Activated CD4-positive, CD25-positive, alpha-beta regulatory T cell treated with anti-CD3 and anti-CD28 coated beads, Interleukin-2, amount 50 U/mL, for 24 hours (primary cell): ENCODE results near the gene SFT2D1.
A peak's percentile ranks its signal among the peaks of the same experiment; 100 is the strongest.
"Not testable (repeated sequence)": the region's sequence is repeated elsewhere in the genome, so short reads cannot be mapped to it uniquely, and the experiment has no call there.

Experiments used
- ATAC-seq, 2 donors: fragments of 150-1000 bp; cut with Tn5 transposase; one replicate each; pipeline ENCODE4 v1.10.0; 2021; ENCODE audit warnings: mild to moderate bottlenecking in 1 of 2, moderate library complexity in 1 of 2

SFT2D1 gene

DNA sequence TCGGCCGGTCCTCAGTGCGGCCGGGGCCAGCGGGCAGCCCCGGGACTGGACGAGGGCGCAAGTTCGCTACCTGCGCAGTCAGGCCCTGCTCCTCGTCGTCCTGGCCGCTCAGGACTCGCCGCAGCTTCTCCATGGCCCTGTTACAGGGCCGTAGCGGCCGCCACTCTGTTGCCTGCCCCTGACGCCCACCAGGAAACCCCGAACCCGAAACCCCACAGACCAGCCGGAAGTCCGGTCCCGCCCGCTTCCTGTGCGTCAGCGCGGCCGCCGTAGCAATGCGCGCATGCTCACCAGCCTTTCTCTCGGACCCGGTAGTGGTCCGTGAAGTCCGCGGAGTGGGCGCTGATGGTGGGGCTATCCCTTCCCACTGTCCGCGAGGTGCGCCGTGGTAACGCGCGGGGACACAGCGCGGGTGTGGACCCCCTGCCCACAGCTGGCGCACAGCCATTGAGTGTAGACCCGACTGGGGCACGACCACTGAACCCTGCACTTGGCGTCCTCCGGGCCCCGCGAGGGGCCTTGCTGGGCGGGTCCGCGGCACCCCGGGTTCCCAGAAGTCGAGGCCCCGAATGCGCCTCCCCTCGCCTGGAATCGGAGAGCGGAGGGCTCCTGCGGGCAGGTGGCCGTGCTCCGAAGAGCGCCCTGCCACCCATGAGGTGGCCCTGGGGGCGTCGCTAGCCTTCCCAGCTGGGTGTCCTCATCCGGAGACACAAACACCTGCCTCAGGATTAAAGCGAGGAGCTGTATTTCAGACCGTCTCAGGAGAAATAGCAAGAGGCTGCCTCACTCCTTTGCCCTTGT, at the start of gene SFT2D1:
Gene SFT2D1, minus strand, starts transcription at position 197 of the 801 bp plus-strand sequence. Its CDS starts 64 bp downstream, at position 133.
- ATAC-seq = peak; percentile 78 to 86

DNA sequence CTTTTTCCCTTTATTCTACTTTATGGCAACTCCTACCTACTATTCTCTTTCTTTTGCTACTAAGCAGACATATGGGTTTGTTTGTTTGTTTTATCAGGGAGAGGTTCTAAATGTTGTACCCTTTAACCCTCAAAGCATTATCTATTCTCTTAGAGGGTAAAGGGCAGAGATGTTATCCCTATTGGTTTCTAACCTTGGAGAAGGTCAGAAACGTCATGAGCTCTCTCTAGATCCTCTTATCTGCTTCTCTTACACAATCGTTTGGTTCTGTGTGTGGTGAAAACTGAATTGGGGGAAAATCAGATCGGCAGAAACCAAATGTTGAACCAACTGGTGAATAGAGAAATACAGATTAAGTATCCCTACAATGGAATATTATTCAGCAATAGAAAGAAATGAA, 46.8 kb upstream of the SFT2D1 start:
- ATAC-seq = no peak

DNA sequence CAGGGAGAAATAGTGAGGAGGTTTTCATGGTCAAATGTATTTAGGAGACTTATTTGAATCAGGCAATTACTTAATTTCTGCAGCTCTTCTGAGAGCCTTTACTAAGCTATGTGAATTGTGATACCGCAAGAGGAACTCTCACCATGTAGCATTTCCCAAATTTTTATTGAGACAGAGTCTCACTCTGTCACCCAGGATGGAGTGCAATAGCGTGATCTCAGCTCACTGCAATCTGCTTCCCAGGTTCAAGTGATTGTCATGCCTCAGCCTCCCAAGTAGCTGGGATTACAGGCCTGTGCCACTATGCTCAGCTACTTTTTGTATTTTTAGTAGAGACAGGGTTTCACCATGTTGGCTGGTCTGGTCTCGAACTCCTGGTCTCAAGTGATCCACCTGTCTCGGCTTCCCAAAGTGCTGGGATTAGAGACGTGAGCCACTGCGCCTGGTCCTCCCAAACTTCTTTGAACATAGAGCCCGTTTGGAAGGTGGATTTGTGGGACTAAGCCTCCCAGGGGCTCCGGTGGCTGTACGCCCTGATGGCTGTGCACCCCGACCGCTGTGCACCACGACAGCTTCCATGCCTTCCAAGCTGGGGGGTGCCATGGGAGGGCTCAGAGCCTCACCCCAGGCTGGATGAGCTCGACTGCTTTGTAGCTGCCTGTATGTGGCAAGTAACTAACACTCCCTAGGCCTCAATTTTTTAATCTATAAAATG, 46.1 kb upstream of the SFT2D1 start:
- ATAC-seq = no peak

DNA sequence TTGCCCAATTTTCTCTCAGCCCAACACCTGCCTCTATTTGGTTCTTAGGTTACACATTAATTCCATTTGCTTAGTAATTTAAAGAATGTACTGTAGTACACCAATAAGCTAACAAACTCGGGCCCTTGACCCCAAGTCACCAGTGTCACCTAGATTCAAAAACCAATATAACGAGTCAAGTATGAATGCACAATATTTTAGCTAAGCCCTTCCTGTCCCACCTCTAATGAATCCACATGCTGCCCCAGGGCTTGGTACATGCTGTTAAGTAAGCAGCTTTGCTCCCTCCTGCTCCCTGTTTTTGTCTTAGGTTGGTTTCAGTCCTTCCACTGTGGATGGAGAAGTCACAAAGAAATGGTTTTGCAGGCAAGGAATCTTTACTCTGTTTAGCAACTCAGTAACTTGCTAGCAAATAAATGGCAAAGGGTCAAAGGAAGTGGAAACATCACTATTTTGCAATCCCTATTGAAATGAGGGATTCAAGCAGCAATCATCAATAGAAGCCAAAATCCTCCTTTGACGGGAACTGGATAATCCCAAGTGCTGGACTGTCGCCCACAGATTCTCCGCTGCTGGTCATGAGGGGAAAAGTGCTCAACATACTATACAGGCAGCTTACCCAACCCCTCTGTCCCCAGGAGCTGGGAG, 45.4 kb upstream of the SFT2D1 start:
- no peak for ATAC-seq

DNA sequence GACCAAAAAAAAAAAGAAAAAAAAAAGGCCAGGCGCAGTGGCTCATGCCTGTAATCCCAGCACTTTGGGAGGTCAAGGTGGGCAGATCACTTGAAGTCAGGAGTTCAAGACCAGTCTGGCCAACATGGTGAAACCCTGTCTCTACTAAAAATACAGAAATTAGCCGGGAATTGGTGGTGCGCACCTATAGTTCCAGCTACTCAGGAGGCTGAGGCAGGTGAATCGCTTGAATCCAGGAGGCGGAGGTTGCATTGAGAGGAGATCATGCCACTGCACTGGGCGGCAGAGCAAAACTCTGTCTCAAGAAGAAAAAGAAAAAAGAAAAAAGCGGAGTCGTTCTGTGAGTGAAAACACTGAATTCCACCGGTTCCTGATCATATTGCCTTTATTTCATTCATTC, 44.8 kb upstream of the SFT2D1 start:
- ATAC-seq = not testable (repeated sequence)

DNA sequence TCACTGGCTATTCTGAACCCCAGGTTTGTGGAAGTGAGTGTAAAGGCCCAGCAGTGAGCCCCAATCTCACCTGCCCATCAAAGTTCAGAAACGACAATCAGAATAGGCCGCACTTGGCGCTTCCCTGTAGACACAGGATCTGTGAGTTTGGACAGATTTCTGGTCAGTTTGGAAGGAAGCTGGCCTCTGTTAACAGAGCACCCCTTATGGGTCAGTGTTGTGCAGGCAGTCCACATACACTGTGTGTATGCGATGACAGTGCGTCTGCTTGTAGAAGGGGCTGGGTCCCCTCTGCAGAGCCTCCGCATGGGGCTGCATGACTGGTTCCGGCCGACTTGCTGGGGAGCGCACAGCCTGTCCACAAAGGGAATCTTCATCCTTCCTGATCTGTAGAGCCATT, 43.8 kb upstream of the SFT2D1 start:
- ATAC-seq = no peak

DNA sequence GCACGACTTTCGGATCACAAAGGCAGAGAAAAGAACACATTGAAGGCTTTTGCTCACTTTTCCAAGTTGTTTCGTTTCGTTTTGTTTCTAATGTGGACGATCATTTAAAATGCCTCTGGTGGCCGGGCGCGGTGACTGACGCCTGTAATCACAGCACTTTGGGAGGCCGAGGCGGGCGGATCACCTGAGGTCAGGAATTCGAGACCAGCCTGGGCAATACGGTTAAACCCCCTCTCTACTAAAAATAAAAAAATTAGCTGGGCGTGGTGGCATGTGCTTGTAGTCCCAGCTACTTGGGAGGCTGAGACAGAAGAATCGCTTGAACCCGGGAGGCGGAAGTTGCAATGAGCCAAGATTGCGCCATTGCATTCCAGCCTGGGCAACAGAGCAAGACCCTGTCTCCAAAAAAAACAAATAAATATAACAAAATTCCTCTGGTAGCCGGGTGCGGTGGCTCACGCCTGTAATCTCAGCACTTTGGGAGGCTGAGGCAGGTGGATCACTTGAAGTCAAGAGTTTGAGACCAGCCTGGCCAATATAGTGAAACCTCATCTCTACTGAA, 41.5 kb upstream of the SFT2D1 start:
- ATAC-seq = not testable (repeated sequence)

DNA sequence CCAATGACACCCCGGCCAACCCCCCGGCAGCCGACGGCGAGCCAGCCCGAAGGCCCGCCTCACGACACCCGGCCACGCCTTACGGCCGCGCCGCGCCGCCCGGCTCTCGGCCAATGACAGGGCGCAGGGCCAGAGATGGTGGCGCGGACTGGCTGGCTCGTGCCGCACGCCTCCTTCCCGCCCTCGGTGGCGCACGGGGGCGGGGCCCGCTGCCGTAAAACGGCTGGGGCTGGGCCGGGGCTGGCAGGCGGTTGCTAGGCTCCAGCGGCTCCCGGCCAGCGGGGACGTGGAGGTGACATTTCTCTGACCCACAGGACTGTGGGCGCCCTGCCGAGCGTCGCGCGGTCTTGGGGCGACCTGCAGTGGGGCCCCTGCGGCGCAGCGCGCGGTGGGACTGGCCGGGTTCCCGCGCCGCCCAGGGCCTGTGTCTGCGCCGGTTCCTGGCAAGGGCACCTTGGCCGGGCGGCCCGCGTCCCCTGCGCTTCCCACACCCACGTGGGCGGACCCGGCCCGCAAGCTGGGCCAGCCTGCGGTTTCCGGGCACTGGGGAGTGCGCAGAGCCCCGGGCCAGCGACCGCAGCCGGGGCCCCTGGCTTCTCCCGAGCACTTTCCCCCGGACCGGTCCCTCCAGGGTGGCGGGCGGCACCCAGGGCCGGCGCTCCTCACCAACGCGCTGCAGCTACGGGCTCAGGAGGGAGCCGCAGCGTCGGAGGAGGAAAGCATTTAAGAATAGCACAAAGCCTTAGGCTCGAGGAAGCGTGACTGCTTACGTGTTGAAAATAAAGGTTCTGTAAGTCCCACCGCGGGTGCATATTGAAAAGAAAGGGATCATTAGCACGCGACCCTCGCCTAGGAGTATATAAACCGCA, 40.8 kb upstream of the SFT2D1 start, which contains the start of gene MPC1:
Gene MPC1, minus strand, starts transcription at position 8 of the 869 bp plus-strand sequence. CDS start 64 bp downstream, outside the sequence.
- peak; percentile 95 to 96 for ATAC-seq

DNA sequence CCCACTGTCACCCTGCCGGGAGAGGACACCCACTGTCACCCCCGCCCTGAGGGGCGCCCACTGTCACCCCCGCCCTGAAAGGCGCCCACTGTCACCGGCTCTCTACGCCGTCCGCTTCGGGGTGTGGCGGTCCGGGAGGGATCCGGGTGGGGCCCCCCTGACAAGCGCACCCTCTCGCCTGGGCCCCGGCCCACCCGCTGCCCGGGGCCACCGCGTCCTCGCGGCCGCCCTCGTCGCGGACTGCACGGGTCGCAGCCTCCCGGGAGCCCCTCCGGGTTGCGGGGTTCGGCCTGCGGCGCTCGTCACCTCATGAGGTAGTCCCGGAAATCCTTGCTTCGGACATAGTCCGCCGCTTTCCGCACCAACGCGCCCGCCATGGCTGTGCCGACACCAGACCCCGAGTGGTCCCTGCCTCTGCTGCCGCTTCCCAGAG, 40.2 kb upstream of the SFT2D1 start:
- ATAC-seq = peak in 1 of 2 donors; percentile 4

DNA sequence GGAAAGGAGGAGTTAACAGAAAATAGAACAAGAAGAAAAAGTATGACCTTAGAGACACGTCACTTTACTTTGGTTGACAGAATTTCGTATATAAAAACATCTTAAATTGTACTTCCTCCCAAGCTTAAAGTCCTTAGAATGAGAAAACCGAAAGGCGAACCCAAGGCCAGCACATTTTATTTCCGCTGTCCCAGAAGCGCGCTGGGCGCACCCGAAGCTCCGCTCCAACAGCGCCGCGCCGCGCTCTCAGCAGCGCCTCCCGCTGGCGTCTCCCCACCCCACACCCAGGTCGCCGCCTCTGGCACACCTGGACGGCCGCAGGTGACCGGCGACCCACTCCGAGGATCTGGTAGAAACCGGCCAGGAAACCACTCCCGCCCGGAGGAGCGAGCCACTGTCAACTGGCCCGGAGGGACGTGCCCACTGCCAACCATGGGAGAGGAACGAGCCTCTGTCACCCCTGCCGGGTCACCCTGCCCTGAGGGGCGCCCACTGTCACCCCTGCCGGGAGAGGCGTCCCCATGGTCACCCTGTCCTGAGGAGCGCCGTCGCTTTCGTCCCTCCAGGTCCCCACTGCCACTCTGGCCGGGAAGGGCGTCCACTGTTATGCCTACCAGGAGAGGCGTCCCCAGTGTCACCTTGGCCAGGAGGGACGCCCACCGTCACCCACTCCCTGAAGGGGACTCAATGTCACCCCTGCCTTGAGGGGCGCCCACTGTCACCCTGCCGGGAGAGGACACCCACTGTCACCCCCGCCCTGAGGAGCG, 39.6 kb upstream of the SFT2D1 start:
- peak; percentile 21 to 36 for ATAC-seq

DNA sequence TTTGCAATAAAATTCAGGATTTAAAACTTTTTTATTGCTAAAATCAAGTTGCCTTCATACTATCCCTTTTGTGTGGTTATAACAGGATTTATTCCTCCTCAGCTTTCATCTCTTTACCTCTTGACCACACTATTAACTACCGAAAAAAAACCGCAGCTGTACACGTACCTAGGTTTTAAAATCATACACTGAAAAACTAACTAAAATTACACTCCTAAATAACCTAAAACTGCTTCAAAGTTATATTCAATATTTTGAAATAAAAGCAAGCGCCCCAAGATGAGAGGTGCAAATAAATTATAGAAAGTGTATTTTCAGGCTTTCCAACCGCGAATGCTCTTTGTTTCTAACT, 39.0 kb upstream of the SFT2D1 start:
- ATAC-seq = no peak

DNA sequence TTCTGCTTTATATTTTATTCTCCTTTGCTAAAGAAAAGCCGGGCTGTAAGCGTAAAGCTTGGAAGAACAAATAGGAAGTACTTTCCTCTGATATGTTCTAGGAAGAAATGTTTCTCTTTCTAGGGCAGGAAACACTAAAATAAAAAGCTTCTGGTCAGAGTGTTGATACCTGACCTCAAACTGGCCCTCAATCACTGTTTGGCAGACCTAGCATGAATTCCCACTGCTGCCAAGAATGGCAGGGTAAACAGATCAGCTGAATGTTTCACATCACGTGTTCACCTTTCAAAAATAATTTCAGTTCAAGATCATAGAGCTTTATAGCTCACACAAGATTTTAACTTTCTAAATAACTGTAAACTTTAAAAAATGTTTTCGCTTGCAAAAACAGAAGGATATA, 37.5 kb upstream of the SFT2D1 start:
- no peak for ATAC-seq

DNA sequence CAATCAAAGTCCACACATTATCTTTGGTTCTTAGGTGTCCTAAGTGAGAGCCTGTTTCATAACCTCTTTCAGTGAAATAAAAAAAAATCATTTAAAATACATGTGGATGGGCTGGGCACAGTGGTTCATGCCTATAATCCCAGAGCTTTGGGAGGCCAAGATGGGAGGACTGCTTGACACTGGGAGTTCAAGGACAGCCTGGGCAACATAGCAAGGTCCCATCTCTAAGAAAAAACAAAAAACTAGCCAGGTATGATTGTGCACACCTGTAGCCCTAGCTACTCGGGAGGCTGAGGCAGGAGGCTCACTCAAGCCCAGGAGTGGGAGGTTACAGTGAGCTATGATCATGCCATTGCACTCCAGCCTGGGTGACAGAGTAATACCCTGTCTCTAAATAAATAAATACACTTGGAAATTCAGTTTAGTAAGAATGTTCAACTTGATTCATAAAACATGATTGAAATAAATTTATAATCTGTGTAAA, 36.8 kb upstream of the SFT2D1 start:
- no peak for ATAC-seq

DNA sequence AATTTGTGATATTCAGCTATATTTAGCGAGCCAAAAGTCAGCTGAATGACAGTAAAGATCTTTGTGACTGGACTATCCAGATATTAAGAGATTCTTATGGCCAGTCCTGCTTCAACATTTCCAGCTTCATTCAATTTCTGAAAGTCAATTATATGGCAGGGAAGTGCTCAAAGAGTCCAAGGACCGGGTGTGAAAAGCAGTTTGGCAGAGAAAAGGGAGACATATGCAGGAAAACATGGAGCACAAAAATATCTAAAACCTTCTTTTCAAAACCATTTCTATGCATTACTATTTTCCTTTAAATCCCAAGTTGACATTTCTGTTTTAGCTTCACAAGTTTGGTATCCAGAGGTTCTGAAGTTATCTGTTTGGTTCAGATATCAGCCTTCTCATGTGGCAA, 35.4 kb upstream of the SFT2D1 start:
- ATAC-seq = no peak

DNA sequence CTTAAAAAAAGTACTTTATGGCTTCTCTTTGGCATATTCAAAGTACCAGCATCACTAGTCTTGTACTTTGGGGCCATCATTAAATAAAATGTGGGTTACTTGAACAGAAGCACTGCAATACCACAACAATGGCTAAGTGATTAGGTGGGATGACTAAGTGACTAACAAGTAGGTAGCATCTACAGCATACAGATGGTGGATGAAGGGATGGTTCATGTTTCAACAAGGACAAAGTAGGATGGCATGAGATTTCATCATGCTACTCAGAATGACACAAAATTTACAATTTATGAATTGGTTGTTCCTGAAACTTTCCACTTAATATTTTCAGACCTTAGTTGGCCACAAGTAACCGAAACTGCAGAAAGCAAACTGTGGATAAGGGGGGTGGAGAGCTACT, 32.7 kb upstream of the SFT2D1 start:
- ATAC-seq = no peak

DNA sequence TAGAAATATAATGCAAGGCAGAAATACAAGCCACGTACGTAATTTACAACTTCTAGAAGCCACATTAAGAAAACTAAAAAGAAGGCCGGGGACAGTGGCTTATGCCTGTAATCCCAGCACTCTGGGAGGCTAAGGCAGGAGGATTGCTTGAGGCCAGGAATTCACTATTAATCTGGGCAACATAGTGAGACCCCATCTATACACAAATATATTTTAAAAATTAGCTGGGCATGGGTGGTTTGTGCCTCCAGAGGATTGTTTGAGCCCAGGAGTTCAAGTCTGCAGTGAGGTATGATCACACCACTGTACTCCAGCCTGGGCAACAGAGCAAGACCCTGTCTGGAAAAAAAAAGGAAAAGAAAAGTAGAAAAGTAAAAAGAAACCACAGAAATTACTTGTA, 28.1 kb upstream of the SFT2D1 start:
- ATAC-seq = no peak

DNA sequence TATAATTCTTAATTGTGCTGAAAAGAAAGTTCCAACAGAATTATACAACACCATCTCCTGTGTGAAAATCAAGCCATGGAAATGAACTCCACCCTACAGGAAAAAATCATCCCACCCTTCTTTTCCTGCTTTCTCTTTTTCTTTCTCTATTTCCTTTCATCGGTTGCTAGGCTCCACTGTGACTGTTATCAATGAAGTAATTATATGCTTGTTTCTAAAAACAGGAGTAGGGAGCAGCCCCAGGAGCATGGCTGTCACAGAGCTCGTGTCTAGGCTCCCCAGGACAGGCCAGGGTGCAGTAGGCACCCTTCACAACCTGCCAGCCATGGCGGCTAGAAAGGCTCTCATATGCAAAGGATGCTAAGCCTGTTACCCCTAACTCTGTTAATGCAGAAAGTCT, 27.4 kb upstream of the SFT2D1 start:
- no peak for ATAC-seq

DNA sequence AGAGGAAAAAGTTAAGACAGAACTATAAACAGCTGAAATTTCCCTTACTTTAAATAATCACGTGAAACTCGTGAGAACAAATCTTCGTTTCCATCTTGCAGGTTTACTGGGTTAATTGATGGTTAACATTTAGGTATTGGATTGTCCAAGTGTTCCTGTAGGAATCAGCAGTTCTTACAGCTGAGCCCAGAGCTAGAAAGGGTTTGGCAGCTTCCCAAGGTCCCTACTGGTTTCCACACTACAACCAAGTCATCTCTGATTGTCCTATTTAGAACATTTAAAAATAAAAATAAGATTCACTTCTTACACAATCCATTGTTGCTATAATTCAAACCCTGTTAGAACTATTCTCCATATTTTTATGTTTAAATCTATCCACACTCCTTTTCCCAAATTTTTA, 24.6 kb upstream of the SFT2D1 start:
- ATAC-seq = no peak

DNA sequence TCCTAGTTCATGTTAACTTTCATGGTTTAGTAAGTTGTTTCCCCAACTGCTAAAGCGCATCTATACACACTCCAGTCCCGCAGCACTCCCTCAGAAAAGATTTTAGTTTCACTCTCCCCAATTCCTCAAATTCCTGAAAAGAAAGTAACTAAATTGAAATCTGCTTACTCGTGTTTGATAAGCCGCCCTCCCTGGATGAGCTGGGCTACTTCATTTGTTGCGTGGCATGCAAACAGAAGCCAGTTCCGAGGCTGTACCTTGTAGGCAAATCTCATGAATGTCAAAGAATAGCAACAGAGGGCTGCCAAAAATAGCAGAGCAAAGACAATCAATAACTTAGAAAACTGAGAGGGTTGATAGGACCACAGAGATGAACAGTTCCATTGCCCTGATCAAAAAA, 23.5 kb upstream of the SFT2D1 start:
- ATAC-seq = no peak

DNA sequence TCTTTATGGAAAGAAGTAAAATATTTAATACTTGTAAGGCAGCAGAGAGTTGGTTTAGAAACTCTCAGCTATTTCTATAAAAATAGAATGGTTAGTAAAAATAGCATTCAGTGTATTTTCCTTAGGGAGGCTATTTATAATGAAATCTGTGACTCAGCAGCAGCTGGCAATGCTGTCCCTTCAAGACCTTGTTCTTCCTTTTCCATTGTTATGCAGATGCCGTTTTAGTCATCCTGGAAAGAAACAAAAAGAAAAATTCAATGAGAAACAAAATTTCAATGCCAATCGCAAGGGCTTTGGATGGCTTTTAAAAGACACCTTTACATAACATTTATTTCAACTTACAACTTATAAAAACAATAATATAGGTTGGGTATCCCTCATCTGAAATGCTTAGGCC, 22.9 kb upstream of the SFT2D1 start:
- no peak for ATAC-seq

DNA sequence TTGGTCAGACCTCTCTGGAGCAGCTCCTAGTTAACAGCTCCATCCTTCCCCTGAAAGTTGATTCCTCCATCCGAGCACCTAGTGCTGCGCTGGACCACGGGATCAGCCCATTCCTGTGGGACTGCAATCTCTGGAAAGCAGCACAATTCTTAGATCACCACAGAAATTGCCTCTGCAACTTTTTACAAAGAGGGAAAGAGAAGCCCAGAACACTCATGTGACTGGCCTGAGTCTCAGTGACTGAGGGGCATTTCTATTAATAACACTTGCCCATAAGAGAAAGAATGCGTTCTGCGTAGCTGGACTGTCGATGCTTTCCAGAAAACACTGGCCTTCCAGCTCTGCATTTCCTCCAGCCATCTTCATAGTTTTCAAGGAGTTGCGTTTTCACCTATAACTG, 22.1 kb upstream of the SFT2D1 start:
- no peak for ATAC-seq
